Measurements from ENCODE around the gene TNRC6C. TPM values are rescaled to one million over a fixed set of nuclear protein-coding genes. Genes with fewer than 3 reads are reported as not detected.
A peak's percentile ranks its signal among the peaks of the same experiment; 100 is the strongest.

TNRC6C gene
- total and polyA plus RNA-seq, 4 donors, result 1.3 to 7.7 (median 2.9) TPM

DNA sequence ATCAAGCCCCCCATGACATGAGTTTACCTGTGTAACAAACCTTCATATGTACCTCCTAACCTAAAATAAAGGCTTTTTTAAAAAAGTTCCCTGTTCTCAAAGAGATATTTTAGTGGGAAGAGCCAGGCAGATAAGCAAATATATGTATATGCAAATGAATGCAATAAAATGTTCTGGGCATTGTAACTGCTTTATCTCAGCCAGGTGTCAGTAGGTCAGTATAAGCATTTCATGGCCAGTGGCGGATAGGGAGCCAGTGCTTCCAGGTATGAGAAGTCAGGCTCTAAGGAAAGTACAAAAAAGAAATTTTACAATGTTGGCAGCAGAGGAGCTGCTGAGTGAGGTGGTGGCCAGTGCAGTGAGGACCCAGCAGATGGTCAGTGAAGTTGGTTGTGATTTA is 53.9 kb downstream of the TNRC6C start (continued):
- TF ChIP-seq, protein P1, sequence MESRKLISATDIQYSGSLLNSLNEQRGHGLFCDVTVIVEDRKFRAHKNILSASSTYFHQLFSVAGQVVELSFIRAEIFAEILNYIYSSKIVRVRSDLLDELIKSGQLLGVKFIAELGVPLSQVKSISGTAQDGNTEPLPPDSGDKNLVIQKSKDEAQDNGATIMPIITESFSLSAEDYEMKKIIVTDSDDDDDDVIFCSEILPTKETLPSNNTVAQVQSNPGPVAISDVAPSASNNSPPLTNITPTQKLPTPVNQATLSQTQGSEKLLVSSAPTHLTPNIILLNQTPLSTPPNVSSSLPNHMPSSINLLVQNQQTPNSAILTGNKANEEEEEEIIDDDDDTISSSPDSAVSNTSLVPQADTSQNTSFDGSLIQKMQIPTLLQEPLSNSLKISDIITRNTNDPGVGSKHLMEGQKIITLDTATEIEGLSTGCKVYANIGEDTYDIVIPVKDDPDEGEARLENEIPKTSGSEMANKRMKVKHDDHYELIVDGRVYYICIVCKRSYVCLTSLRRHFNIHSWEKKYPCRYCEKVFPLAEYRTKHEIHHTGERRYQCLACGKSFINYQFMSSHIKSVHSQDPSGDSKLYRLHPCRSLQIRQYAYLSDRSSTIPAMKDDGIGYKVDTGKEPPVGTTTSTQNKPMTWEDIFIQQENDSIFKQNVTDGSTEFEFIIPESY (IDR thresholded peaks at IDR 0.05), result no peak
- TF ChIP-seq NR2F2 (IDR thresholded peaks at IDR 0.05), result no peak
- TF ChIP-seq, protein P2, sequence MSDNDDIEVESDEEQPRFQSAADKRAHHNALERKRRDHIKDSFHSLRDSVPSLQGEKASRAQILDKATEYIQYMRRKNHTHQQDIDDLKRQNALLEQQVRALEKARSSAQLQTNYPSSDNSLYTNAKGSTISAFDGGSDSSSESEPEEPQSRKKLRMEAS (IDR thresholded peaks at IDR 0.05), result no peak
- no peak for TF ChIP-seq RXRA (IDR thresholded peaks at IDR 0.05)
- TF ChIP-seq FOXA2 (IDR thresholded peaks at IDR 0.05), result no peak

DNA sequence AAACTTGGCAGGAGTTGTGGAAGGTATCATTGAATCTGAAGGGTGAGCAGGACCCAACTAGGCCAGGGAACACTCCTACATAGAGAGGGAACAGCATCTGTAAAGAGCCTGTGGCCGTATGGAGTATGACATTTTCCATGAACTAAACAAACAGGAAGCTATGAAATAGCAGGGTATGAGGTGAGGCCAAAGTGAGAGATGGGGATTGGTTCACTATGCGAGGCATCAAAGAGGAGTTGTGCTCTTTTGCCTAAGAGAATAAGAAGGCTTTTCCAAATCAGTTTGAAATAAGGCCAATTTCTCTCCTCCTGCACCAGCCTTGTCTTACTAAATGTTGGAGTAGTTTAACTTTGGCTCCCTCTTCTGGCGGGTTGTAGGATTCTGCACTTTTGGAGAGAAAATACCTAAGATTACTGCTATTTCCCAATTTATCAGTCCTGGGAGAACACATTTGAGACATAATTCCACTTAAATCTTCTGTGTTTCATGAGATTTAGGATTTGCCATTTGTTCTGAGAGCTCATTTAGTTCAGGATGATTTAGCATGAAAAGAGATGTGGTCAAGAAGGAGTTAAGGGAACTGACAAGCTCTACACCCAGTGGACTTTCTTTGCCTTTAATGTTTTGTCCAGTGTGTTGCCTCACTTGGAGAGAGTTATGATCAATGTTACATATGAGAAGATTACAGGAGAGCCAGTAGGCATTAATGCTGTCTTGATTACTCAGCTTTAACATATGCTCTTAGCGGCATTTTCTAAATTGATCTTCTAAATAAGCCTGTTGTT is 55.4 kb downstream of the TNRC6C start:
- H3K9me3 ChIP-seq (ENCODE audit: control insufficient read depth in 4 of 4, low read length in 3 of 4), result no peaks in the 10 kb centered on the region
- TF ChIP-seq RAD21 (IDR thresholded peaks at IDR 0.05), result peak; percentile 95 to 96
- TF ChIP-seq CTCF (IDR thresholded peaks at IDR 0.05; ENCODE audit: low read depth, low read length, missing input control), result peak; percentile 81
- TF ChIP-seq SP1 (IDR thresholded peaks at IDR 0.05), result no peak
- peak; percentile 53 for DNase-seq (ENCODE audit: low spot score)
- H3K27ac ChIP-seq (ENCODE audit: low read depth in 1 of 2, low read length in 2 of 2), result no peak overlapping the region
- H3K36me3 ChIP-seq (ENCODE audit: control insufficient read depth in 4 of 4, insufficient read depth in 3 of 4, low read depth in 1 of 4, low read length in 3 of 4), result no peaks in the 10 kb centered on the region
- no peaks in the 10 kb centered on the region for H3K4me1 ChIP-seq (ENCODE audit: control insufficient read depth in 4 of 4, insufficient read depth in 4 of 4, low read length in 3 of 4)
- H3K27me3 ChIP-seq (ENCODE audit: control insufficient read depth in 4 of 4, insufficient read depth in 4 of 4, low read length in 3 of 4), result no peaks in the 10 kb centered on the region
- WGBS, result 45% methylated on average over 4 of the region's 4 CpGs
- no peak overlapping the region for H3K4me3 ChIP-seq (ENCODE audit: low read depth in 1 of 3, low read length in 3 of 3)
- peak overlapping the region in 1 of 2 donors; percentile 38 for H3K9ac ChIP-seq (ENCODE audit: low read depth in 1 of 2, low read length in 2 of 2)

DNA sequence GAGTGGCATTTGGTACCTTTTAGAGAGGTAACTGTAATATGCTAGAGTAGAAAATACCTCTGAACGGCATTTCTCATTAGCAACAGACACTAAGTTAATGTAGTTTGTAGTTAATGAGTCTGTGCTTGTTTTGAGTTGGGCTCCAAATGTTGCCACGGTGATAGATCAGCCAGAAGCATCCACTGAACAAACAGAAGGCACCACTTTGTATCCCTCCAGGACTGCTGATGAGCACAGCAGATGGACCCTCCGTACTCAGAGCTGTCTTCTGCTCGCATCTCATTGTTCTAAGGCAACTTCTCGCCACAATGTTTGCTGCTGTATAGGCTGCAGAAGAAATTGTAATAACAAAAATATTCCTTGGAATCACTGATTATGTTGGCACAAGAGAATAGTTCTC is 56.1 kb downstream of the TNRC6C start:
- 91% methylated on average over 5 of the region's 5 CpGs for WGBS
- no peaks in the 10 kb centered on the region for H3K27me3 ChIP-seq (ENCODE audit: control insufficient read depth in 4 of 4, insufficient read depth in 4 of 4, low read length in 3 of 4)
- no peak overlapping the region for H3K27ac ChIP-seq (ENCODE audit: low read depth in 1 of 2, low read length in 2 of 2)
- H3K9me3 ChIP-seq (ENCODE audit: control insufficient read depth in 4 of 4, low read length in 3 of 4), result no peaks in the 10 kb centered on the region
- no peaks in the 10 kb centered on the region for H3K36me3 ChIP-seq (ENCODE audit: control insufficient read depth in 4 of 4, insufficient read depth in 3 of 4, low read depth in 1 of 4, low read length in 3 of 4)
- DNase-seq (ENCODE audit: low spot score), result no peak
- no peak overlapping the region for H3K9ac ChIP-seq (ENCODE audit: low read depth in 1 of 2, low read length in 2 of 2)
- peaks cover 0 to 2% (median 1%) of the 10 kb centered on the region in 4 donors for H3K4me1 ChIP-seq (ENCODE audit: control insufficient read depth in 4 of 4, insufficient read depth in 4 of 4, low read length in 3 of 4)
- no peak for TF ChIP-seq FOXA1 (IDR thresholded peaks at IDR 0.05)
- TF ChIP-seq RAD21 (IDR thresholded peaks at IDR 0.05), result no peak
- TF ChIP-seq HNF4G (IDR thresholded peaks at IDR 0.05), result no peak
- TF ChIP-seq YY1 (IDR thresholded peaks at IDR 0.05), result no peak
- no peak for TF ChIP-seq EGR1 (IDR thresholded peaks at IDR 0.05; ENCODE audit: low read depth in 2 of 2)
- no peak overlapping the region for H3K4me3 ChIP-seq (ENCODE audit: low read depth in 1 of 3, low read length in 3 of 3)

GRCh38 chr17:78016852-78017251 is 58.3 kb downstream of the TNRC6C start:
- no peak overlapping the region for H3K9ac ChIP-seq (ENCODE audit: low read depth in 1 of 2, low read length in 2 of 2)
- no peaks in the 10 kb centered on the region for H3K9me3 ChIP-seq (ENCODE audit: control insufficient read depth in 4 of 4, low read length in 3 of 4)
- no peaks in the 10 kb centered on the region for H3K27me3 ChIP-seq (ENCODE audit: control insufficient read depth in 4 of 4, insufficient read depth in 4 of 4, low read length in 3 of 4)
- H3K4me3 ChIP-seq (ENCODE audit: low read depth in 1 of 3, low read length in 3 of 3), result no peak overlapping the region
- WGBS, result 95% methylated on average over 1 of the region's 1 CpG
- DNase-seq (ENCODE audit: low spot score), result no peak
- no peak overlapping the region for H3K27ac ChIP-seq (ENCODE audit: low read depth in 1 of 2, low read length in 2 of 2)
- H3K4me1 ChIP-seq (ENCODE audit: control insufficient read depth in 4 of 4, insufficient read depth in 4 of 4, low read length in 3 of 4), result peaks cover 0 to 10% (median 8%) of the 10 kb centered on the region in 4 donors
- no peaks in the 10 kb centered on the region for H3K36me3 ChIP-seq (ENCODE audit: control insufficient read depth in 4 of 4, insufficient read depth in 3 of 4, low read depth in 1 of 4, low read length in 3 of 4)
- no peak for TF ChIP-seq GABPA (IDR thresholded peaks at IDR 0.05 in 1 of 2, conservative IDR thresholded peaks at IDR 0.05 in 1 of 2)
- TF ChIP-seq, protein P2 (IDR thresholded peaks at IDR 0.05), result no peak
- no peak for TF ChIP-seq JUND (IDR thresholded peaks at IDR 0.05)
- TF ChIP-seq, protein P1 (IDR thresholded peaks at IDR 0.05), result no peak
- no peak for TF ChIP-seq TAF1 (conservative IDR thresholded peaks at IDR 0.05)
- TF ChIP-seq CTCF (IDR thresholded peaks at IDR 0.05; ENCODE audit: low read depth, low read length, missing input control), result no peak
- no peak for TF ChIP-seq ATF3 (IDR thresholded peaks at IDR 0.05)
- TF ChIP-seq HNF4A (conservative IDR thresholded peaks at IDR 0.05), result no peak
- no peak for TF ChIP-seq NR2F2 (IDR thresholded peaks at IDR 0.05)
